HG03575 (cell line): ENCODE measurements around the gene IFIT3.
A peak's percentile ranks its signal among the peaks of the same experiment; 100 is the strongest.
"Not testable (repeated sequence)": the region's sequence is repeated elsewhere in the genome, so short reads cannot be mapped to it uniquely, and the experiment has no call there.

Experiments used
- ATAC-seq: cut with Tn5 transposase; IDR thresholded peaks from one replicate; pipeline ENCODE4 v1.9.1; 2021; ENCODE audit not compliant: unreplicated experiment, insufficient number of reproducible peaks, low FRiP score; ENCODE audit errors: extremely low read depth

IFIT3 gene

GRCh38 chr10:89301721-89302445 is 25.9 kb upstream of the IFIT3 start, which contains the start of gene IFIT2:
Gene IFIT2 (plus strand): TSS chr10:89302046. CDS start chr10:89302124, 78 bp downstream.
- ATAC-seq, result peak; percentile 70

GRCh38 chr10:89302625-89303024 is 25.2 kb upstream of the IFIT3 start:
- no peak for ATAC-seq

GRCh38 chr10:89303161-89303560 is 24.6 kb upstream of the IFIT3 start:
- ATAC-seq, result no peak

GRCh38 chr10:89304026-89304425 is 23.8 kb upstream of the IFIT3 start:
- ATAC-seq, result no peak

- ATAC-seq, result no peak
Observed at GRCh38 chr10:89304446-89304845, 23.4 kb upstream of the IFIT3 start.

GRCh38 chr10:89304925-89305324 is 22.9 kb upstream of the IFIT3 start:
- ATAC-seq, result no peak

GRCh38 chr10:89305766-89306433 is 21.9 kb upstream of the IFIT3 start:
- no peak for ATAC-seq

GRCh38 chr10:89306434-89307268 is 21.1 kb upstream of the IFIT3 start:
- ATAC-seq, result no peak

- no peak for ATAC-seq
Observed at GRCh38 chr10:89307269-89307577, 20.6 kb upstream of the IFIT3 start.

- no peak for ATAC-seq
Observed at GRCh38 chr10:89308266-89308665, 19.5 kb upstream of the IFIT3 start.

GRCh38 chr10:89308736-89309135 is 19.1 kb upstream of the IFIT3 start:
- no peak for ATAC-seq

- ATAC-seq, result no peak
Observed at GRCh38 chr10:89309156-89310055, 18.4 kb upstream of the IFIT3 start.

GRCh38 chr10:89310056-89310893 is 17.5 kb upstream of the IFIT3 start:
- no peak for ATAC-seq

GRCh38 chr10:89312973-89313372 is 14.8 kb upstream of the IFIT3 start:
- no peak for ATAC-seq

- ATAC-seq, result no peak
Observed at GRCh38 chr10:89314676-89315075, 13.1 kb upstream of the IFIT3 start.

- not testable (repeated sequence) for ATAC-seq
Observed at GRCh38 chr10:89318047-89318446, 9.8 kb upstream of the IFIT3 start.

GRCh38 chr10:89325081-89325480 is 2.7 kb upstream of the IFIT3 start:
- ATAC-seq, result not testable (repeated sequence)

GRCh38 chr10:89325856-89326255 is 1.9 kb upstream of the IFIT3 start:
- not testable (repeated sequence) for ATAC-seq
